Stimulated activated CD4-positive, alpha-beta T cell treated with anti-CD3 and anti-CD28 coated beads, TNF-alpha, amount 100 ng/mL, for 4 hours (primary cell): ENCODE results near the gene GSPT2.
"Not testable (repeated sequence)": the region's sequence is repeated elsewhere in the genome, so short reads cannot be mapped to it uniquely, and the experiment has no call there.

Experiments
- DNase-seq, 3 experiments: peaks; one replicate each; pipeline ENCODE4 v3.0.0-alpha.2; 2020; ENCODE audit warnings: low read depth in 3 of 3

GSPT2 gene

GRCh38 chrX:51743179-51743957 is at the start of gene GSPT2:
Gene GSPT2 (plus strand): TSS chrX:51743442. CDS start chrX:51743627, 185 bp downstream.
- DNase-seq = peak; percentile 7 to 30 (median 9)

GRCh38 chrX:51694254-51694653 is 49.0 kb upstream of the GSPT2 start:
- no peak for DNase-seq

- DNase-seq = no peak
Observed at GRCh38 chrX:51697397-51697796, 45.8 kb upstream of the GSPT2 start.

GRCh38 chrX:51710277-51711164 is 32.7 kb upstream of the GSPT2 start, which contains the start of gene CENPVL1:
Gene CENPVL1 (plus strand): TSS chrX:51710512. CDS start chrX:51710512, 0 bp downstream.
- not testable (repeated sequence) for DNase-seq

GRCh38 chrX:51712943-51713647 is 30.1 kb upstream of the GSPT2 start:
- DNase-seq = not testable (repeated sequence)

- DNase-seq = no peak
Observed at GRCh38 chrX:51728202-51728601, 15.0 kb upstream of the GSPT2 start.

GRCh38 chrX:51737091-51737490 is 6.2 kb upstream of the GSPT2 start:
- no peak for DNase-seq

GRCh38 chrX:51742586-51742985 is 656 bp upstream of the GSPT2 start:
- DNase-seq = no peak

- no peak for DNase-seq
Observed at GRCh38 chrX:51747671-51748070, 4.4 kb downstream of the GSPT2 start.

- no peak for DNase-seq
Observed at GRCh38 chrX:51759055-51759839, 16.0 kb downstream of the GSPT2 start.

GRCh38 chrX:51760657-51761056 is 17.4 kb downstream of the GSPT2 start:
- no peak for DNase-seq

- no peak for DNase-seq
Observed at GRCh38 chrX:51766546-51766945, 23.3 kb downstream of the GSPT2 start.

GRCh38 chrX:51776851-51777250 is 33.6 kb downstream of the GSPT2 start:
- DNase-seq = no peak

GRCh38 chrX:51779306-51779705 is 36.1 kb downstream of the GSPT2 start:
- no peak for DNase-seq

- DNase-seq = no peak
Observed at GRCh38 chrX:51795136-51795535, 51.9 kb downstream of the GSPT2 start.
